HL-60 (cell line): ENCODE measurements around the gene SBF1.

Experiments used
- DNase-seq, 2 experiments: peaks; one replicate each; pipeline ENCODE4 v3.0.0-alpha.2; 2010 to 2020; ENCODE audit warnings: low read depth in 1 of 2, low spot score in 1 of 2
- H3K27ac ChIP-seq: fragments of 250-450 bp; sonication (Bioruptor Pico); replicated peaks from 2 replicates; pipeline ENCODE4 v1.5.1; 2020; ENCODE audit warnings: mild to moderate bottlenecking, moderate library complexity
- H3K27me3 ChIP-seq: fragments of 250-450 bp; sonication (Bioruptor Pico); 2 replicates; pipeline ENCODE4 v1.5.1; 2021; ENCODE audit warnings: mild to moderate bottlenecking, moderate library complexity; ENCODE audit not compliant: insufficient read depth, poor library complexity, severe bottlenecking
- H3K4me3 ChIP-seq: replicated peaks from 2 replicates; pipeline ENCODE4 v1.5.1; 2011; ENCODE audit warnings: mild to moderate bottlenecking, control low read depth, low read length; ENCODE audit not compliant: insufficient read depth
- CTCF ChIP-seq: IDR thresholded peaks from one replicate; pipeline ENCODE4 v1.5.1; 2011; ENCODE audit warnings: low read length, control low read depth, inconsistent platforms; ENCODE audit not compliant: insufficient read depth
- GABPA ChIP-seq: IDR thresholded peaks from 2 replicates; pipeline ENCODE4 v1.6.1; 2012; ENCODE audit warnings: low read depth
- POLR2AphosphoS5 ChIP-seq: IDR thresholded peaks from 2 replicates; pipeline ENCODE4 v1.6.1; 2012; ENCODE audit warnings: low read depth
- SPI1 ChIP-seq: IDR thresholded peaks from 2 replicates; pipeline ENCODE4 v1.6.1; 2012; ENCODE audit warnings: low read depth, mild to moderate bottlenecking, borderline replicate concordance
- TF ChIP-seq, protein P1 (sequence below): IDR thresholded peaks from 2 replicates; pipeline ENCODE4 v1.6.1; 2012; ENCODE audit warnings: low read depth; ENCODE audit not compliant: insufficient replicate concordance

SBF1 gene

DNA sequence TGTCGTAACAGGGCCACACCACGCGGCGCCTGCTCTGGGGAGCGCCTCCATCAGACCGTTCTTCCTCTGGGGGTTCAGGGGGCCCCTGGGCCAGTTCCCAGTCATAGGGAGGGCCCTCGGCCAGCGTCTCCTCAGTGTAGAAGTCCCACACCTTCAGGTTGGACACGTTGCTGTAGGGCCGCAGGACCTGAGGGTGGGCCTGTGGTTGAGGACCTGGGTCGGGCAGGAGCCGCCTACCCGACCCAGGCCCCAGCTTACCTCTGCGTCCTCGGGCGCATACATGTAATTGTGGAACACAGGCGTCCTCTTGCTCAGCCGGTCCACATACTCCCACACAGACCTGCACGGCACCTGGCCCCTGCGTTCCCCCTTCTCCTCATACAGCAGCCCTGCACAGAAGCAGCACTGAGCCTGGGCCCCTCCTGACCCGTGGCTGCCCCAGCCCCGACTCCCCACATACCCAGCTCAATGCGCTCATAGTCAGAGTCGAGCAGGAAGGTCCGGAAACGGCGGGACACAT is 20.2 kb downstream of the SBF1 start:
- Histone ChIP-seq H3K27ac (no peak overlapping the region), H3K4me3 (no peak overlapping the region), H3K27me3 (no peaks in the 10 kb centered on the region)
- DNase-seq = no peak
- no peak for TF ChIP-seq SPI1
- TF ChIP-seq POLR2AphosphoS5 = no peak
- no peak for TF ChIP-seq CTCF
- TF ChIP-seq, protein P1, sequence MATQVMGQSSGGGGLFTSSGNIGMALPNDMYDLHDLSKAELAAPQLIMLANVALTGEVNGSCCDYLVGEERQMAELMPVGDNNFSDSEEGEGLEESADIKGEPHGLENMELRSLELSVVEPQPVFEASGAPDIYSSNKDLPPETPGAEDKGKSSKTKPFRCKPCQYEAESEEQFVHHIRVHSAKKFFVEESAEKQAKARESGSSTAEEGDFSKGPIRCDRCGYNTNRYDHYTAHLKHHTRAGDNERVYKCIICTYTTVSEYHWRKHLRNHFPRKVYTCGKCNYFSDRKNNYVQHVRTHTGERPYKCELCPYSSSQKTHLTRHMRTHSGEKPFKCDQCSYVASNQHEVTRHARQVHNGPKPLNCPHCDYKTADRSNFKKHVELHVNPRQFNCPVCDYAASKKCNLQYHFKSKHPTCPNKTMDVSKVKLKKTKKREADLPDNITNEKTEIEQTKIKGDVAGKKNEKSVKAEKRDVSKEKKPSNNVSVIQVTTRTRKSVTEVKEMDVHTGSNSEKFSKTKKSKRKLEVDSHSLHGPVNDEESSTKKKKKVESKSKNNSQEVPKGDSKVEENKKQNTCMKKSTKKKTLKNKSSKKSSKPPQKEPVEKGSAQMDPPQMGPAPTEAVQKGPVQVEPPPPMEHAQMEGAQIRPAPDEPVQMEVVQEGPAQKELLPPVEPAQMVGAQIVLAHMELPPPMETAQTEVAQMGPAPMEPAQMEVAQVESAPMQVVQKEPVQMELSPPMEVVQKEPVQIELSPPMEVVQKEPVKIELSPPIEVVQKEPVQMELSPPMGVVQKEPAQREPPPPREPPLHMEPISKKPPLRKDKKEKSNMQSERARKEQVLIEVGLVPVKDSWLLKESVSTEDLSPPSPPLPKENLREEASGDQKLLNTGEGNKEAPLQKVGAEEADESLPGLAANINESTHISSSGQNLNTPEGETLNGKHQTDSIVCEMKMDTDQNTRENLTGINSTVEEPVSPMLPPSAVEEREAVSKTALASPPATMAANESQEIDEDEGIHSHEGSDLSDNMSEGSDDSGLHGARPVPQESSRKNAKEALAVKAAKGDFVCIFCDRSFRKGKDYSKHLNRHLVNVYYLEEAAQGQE = no peak
- no peak for TF ChIP-seq GABPA

GRCh38 chr22:50452649-50453048 is 22.2 kb downstream of the SBF1 start:
- Histone ChIP-seq H3K27me3 (no peaks in the 10 kb centered on the region), H3K4me3 (no peak overlapping the region), H3K27ac (no peak overlapping the region)
- TF ChIP-seq, protein P1 = no peak
- no peak for TF ChIP-seq GABPA
- no peak for DNase-seq

GRCh38 chr22:50447576-50448551 is 27.0 kb downstream of the SBF1 start:
- no peak for TF ChIP-seq POLR2AphosphoS5
- H3K27me3 ChIP-seq = no peaks in the 10 kb centered on the region
- DNase-seq = no peak
- H3K4me3 ChIP-seq = no peak overlapping the region
- no peak overlapping the region for H3K27ac ChIP-seq

DNA sequence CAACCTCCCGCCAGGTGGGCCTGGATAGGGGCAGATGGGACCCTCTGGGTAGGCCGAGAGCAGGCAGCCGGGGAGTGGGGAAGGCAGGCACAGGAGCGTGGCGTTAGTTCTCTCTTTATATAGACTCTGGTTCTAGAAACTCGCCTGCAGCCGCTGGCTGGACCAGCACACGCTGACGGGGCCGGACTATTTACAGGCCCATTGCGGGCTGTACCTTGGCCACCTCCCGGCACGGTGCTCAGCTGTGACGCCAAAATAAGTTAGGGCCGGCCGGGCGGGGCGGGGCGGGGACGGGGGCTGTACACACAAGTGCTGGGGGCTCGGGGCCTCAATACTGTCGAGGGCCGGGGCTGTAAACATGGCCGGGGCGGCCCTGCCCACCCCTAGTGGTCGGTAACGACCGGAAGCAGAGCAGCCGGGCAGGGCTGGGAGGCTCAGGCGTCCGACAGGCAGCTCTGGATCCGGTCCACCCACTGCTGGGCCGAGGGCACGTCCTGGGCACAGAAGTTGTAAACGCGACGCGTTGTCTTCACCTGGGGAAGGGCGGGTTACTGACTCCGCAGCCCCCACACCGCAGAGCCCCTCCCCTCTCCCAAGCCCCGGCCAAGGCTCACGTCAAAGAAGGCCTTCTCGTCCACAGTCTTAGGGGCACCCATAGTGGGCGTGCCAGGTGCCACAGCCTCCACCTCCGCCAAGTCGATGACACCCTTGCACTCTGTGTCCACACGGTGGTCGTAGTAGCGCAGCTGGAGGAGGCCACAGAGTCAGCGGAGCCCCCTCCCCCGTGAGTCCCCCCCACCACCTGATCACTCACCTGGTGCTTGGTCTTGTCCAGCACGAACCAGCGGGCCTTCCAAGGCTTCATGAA is 27.9 kb downstream of the SBF1 start:
- DNase-seq = no peak
- Histone ChIP-seq H3K27me3 (no peaks in the 10 kb centered on the region), H3K27ac (no peak overlapping the region), H3K4me3 (no peak overlapping the region)
- TF ChIP-seq GABPA (no peak), CTCF (no peak), SPI1 (no peak), POLR2AphosphoS5 (no peak)
- TF ChIP-seq, protein P1 = no peak
